GM18909 (cell line): ENCODE data around the gene OR10D3.
A peak's percentile ranks its signal among the peaks of the same experiment; 100 is the strongest.
"Not testable (repeated sequence)": the region's sequence is repeated elsewhere in the genome, so short reads cannot be mapped to it uniquely, and the experiment has no call there.

Experiments
- ATAC-seq: cut with Tn5 transposase; IDR thresholded peaks from one replicate; pipeline ENCODE4 v1.9.1; 2021; ENCODE audit warnings: mild to moderate bottlenecking; ENCODE audit not compliant: unreplicated experiment, poor library complexity

OR10D3 gene, protein sequence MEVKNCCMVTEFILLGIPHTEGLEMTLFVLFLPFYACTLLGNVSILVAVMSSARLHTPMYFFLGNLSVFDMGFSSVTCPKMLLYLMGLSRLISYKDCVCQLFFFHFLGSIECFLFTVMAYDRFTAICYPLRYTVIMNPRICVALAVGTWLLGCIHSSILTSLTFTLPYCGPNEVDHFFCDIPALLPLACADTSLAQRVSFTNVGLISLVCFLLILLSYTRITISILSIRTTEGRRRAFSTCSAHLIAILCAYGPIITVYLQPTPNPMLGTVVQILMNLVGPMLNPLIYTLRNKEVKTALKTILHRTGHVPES

DNA sequence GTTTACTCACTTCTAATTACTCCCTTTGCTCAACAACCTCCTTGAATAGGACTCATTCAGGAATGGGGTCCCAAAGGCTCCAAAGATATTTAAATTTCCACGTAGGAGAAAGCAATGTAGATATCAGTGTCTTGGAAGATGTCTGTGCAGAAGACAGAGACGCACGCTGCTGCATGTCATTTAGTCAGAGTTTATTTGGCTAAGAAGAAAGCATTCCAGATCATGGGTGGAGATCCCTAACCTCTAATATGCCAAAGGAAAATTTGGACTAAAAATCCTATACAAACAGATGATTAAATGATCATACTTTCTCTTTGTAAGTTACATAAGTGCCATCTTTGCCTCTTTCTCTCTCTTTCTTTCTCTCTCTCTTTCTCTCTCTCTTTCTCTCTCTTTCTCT, at the start of gene OR10D3:
Gene OR10D3 (plus strand): TSS at position 278 of the 400 bp plus-strand sequence. CDS start 1,925 bp downstream, outside the sequence.
- no peak for ATAC-seq

DNA sequence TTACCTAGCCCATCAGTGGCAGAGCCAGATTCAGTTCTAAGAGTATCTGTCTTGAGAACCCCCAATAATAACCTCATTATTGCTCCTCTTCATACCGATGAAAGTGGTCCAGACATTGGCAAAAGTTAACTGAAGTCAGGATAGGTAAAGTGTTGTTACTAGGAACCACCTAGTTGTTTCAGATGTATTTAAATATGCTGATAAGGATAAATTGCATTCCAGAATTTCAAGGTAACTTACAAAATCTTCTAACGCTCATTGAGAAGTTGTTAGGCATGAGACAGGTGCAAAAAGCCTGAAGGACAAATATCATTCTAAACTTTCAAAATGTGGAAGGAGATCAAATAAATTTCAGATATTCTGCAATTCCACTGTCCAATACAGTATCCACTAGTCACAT, 40.1 kb upstream of the OR10D3 start:
- no peak for ATAC-seq

DNA sequence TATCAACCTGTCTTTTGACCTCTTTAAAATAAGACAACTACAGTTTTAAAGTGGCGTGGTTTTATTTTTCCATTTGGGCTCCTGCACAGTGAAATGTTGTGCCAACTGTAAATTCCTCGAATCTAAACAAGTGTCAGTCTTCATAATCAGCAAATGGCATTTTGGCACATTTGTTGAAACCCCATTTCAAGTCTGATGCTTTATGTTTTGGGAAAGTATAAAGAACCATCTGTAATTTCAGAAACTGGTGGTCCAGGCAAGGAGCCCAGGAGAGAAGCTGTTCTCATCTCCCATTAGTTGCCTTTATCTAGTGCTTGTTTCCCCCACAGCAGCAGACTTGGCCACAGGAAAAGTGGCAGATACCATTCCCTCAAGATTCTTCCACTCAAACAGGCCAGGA, 35.2 kb upstream of the OR10D3 start:
- no peak for ATAC-seq

DNA sequence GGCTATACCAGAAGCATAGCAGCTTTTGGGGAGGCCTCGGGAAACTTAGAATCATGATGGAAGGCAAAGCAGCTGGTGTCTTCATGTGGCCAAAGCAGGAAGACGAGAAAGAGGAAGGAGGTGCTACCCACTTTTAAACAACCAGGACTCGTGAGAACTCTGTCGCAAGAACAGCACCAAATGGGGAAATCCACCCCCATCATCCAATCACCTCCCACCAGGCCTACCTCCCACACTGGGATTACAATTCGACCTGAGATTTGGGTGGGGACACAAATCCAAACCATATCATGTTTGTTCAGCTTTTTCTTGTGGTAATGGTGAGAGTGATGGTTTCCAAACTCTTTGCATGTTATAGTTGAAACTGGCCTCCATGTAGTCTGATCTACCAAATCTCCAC, 32.5 kb upstream of the OR10D3 start:
- no peak for ATAC-seq

DNA sequence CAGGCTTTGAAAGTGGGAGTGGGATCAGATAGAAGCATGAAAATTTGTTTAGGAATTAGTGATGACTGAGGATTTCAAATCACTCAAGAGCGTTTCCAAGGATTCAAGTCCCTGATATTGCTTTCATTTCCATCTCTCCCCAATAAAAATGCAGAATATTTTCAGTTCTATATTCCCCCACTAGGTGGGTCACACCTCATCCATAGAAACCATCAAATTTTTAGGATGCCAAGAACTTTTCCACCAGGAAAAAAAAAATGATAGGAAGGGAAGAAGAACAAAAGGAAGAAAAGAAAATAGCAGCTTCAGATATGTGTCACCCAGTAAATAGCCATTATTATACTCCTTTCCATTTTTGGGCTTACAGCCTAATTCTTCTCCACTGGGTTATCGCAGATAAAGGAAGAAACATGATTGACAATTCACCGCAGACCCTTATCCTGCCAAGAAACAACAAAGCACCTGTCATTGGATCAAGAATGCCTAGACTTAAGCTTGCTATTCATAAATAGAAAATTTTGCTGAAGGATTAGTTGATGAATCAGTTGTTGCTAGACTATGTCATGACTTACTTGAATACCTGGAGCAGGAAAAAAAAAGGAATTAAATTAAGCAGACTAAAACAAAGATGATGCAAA, 30.3 kb upstream of the OR10D3 start:
- ATAC-seq, result no peak

DNA sequence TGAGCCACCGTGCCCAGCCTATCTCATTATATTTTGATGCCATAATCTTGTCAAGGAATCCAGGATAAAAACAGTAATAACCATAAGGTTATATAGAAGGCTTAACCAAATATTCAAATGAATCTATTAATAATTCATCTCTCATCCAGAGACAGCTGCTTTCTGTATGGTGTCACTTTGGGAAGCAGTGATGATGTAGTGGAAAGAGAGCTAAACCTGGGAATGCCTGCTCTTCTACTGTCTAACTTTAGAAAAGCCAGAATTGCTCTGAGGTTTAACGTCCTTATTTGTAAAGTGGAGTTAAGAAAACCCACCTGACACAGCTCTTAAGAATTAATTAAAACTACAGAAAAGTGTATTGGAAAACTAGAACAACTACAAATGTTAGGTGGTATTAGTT, 29.3 kb upstream of the OR10D3 start:
- no peak for ATAC-seq

DNA sequence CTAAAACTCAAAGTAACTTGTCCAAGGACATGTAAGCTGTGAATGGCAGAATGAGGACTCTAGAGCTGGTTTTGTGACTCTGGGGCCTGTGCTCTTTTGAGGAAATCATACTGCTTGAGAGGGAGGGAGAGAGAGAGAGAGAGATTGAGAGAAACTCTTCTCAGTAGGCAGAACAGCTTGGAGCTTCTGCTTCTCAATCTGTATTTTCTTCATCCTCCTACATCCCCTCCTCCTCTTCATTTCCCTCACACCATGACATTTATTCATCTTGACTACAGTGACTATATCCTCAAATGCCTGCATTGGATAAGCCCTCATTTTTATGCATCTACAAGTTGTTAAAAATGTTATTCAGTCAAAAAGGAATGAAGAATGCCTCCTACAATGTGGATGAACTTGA, 23.7 kb upstream of the OR10D3 start:
- ATAC-seq, result no peak

DNA sequence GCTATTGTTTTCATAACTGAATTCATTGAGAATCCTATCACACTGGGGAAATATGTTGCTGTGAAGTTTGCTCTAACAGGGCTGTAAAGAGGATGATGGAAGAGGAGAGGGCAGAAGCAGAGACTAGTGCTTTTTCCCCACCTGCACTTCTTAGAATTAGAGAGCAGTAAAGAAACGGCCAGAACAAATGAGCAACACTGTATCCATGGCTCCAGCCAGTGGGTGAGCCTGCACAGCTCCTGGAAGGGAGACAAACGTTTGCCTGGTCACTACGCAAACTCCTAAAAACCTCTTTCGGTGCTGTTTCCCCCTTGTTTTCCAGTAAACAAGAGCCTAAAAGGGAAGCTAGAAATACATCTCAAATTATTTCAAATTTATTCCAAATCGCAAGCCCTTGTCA, 22.2 kb upstream of the OR10D3 start:
- no peak for ATAC-seq

DNA sequence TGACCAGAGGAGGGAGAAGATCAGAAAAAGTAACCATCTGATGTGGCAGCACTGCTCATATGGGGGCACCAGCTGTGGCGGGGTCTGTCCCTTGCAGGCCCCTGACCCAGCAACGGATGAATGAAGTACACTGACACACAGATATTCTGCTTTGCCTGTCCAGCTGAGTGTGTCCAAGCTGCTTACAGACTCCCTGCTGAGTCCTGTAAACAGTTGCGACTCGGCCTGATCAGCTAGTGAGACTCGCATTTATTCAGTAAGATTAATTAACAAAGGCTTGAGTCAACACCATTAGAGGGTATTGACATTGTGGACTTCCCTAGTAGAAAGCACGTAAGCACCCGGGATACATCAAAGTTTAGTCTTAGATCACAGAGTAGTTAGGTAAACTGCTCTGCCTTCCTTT, 15.3 kb upstream of the OR10D3 start:
- ATAC-seq, result no peak

DNA sequence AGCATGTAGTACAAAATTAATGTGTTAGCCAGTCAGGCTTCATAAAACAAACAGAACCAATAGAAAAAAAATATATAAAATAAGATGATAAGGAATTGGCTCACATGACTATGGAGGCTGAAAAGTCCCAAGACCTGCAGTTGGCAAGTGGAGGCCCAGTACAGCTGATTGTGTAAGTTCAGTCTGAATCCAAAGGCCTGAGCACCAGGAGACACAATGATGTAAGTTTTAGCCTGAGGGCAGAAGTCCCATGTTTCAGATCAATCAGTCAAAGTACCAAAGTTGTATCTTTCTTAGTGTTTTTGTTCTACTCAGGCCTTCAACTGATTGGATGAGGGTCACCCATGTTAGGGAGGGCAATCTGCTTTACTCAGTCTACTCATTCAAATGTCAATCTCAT, 14.3 kb upstream of the OR10D3 start:
- ATAC-seq, result no peak

DNA sequence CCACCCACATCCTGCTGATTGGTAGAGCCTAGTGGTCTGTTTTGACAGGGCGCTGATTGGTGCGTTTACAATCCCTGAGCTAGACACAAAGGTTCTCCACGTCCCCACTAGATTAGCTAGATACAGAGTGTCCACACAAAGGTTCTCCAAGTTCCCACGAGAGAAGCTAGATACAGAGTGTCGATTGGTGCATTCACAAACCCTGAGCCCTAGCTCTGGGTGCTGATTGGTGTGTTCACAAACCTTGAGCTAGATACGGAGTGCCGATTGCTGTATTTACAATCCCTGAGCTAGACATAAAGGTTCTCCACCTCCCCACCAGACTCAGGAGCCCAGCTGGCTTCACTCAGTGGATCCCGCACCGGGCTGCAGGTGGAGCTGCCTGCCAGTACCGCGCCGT, 12.8 kb upstream of the OR10D3 start:
- ATAC-seq, result not testable (repeated sequence)

DNA sequence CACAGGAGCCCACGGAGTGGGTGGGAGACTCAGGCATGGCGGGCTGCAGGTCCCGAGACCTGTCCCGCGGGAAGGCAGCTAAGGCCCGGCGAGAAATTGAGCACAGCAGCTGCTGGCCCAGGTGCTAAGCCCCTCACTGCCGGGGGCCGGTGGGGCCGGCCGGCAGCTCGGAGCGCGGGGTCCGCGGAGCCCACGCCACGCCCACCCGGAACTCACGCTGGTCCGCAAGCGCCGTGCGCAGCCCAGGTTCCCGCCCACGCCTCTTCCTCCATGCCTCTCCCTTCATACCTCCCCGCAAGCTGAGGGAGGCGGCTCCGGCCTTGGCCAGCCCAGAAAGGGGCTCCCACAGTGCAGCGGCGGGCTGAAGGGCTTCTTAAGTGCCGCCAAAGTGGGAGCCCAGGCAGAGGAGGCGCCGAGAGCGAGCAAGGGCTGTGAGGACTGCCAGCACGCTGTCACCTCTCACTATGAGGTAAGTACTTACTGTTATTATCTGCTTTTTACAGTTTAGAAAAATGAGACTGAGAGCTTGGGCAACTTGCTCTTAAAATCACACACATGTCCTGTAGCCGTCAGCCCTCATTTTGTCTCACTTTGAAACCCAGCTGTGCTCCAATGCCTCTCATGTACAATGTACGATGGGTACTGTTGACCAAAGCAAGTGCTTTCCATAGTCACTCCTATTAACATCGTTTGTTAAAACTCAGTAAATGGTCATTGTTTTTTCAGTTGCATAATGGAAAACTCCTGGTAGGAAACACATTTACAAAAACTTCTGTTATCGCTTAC, 12.2 kb upstream of the OR10D3 start:
- no peak for ATAC-seq

DNA sequence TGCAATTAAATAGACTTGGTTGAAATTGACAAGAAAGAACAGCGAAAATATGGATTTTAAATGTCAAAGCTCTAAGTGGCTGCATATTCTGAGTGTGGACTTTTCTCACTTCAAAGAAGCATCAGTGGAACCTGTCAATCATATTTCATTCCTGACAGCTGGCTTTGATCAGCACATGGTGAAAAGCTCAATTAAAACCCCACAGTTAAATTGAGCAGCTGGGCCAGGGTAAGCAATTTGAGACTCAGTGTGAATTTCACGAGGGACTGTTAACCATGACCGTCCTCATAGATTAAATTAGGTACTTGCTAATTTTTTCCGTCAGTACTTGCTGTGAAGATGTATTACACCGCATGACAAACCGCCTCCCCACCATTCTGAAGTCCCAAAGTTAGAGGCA, 11.0 kb upstream of the OR10D3 start:
- no peak for ATAC-seq

DNA sequence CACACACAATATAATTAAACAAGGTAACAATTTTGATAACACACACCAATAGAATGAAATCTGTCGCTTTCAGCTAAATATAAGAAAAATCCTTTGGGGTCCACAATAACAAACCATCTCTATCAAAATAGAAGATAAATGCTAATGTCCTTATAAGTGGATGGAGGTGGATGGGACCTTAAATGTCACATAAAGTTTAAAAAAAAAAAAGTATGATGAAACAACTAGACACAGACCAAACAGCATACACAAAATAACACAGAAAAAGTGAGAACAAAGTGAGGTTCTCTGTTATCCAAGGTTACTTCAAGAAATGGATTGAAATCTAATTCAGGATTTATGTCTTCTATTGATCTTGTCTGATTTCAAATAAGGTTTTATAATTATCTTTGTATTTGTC, 10.5 kb upstream of the OR10D3 start:
- ATAC-seq, result no peak

DNA sequence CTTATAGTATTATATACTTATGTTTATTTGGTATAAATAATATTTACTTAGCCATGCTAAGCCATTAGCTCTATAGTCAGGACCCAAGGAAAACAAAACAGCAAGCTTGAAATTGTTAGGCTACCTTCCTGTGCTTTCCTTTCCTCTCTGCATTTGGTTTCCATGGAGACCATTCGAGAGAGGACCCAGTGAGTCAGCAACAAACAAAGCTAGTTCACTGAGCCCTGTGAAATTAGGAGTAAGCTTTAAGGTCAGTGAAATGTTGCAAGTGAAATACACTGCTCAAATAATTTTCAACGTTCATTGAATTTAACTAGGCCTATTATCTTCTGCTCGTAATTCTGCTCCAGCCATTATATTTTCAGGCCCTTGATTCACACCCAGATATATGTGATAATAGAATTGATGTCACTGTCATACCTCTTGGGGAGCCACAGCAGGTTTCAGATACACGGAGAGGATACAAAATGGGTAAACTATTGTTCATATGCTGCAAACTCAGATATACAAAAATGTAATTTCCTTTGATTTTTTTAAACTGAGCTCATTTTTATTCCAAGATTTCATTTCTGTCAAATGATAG, 9.1 kb upstream of the OR10D3 start:
- ATAC-seq, result no peak

DNA sequence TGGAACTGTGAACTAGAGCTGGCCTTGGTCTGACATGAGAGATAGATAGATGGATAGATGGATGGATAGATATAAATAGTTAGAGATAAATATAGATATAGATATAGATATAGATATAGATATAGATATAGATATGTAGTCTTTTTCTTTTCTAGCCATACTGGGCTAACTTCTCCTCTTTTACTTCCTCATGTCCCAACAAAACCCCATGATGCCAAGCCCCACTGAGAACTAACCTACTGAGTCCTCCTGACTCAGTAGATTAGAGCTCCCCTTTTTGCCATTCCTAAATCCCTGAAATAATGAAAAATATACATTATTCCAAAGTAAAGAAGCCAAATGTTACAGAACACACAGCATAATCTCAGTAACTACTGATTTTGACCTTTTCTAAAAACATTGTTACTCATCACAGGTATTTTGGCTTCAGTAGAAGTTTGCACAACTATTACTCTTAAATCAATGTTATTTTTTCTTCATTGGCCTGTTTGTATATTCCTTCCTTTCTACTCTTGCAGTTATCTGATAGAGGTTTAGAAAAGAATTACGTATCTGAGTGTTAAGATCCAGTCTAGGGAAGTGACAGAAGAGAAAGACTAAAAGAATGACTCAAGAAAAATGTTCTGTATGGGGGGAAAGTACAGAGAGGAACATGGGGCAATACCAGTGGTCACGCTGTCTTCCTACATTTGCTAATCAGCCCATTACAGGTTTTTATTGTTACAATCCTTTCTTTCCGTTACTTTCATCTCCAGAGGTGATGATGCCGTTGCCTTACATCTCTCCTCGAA, 6.0 kb upstream of the OR10D3 start:
- ATAC-seq, result no peak

DNA sequence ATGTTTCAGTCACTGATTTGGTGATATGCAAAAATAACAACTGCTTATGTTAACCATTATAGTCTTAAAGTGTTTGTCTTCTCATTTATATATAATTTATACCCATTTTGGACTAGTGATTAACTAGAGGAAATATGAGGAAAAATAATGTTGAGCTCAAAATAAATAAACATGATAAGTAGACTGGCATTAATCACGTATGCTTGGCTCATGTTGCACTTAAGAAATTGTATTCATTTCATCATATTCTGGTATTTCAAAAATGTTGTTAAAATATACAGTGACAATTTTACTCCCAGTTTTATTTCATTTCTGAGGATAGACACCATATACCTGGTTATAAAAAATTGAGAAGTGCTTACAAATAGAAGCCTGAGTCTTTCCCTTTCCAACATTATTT, 3.8 kb upstream of the OR10D3 start:
- ATAC-seq, result no peak

DNA sequence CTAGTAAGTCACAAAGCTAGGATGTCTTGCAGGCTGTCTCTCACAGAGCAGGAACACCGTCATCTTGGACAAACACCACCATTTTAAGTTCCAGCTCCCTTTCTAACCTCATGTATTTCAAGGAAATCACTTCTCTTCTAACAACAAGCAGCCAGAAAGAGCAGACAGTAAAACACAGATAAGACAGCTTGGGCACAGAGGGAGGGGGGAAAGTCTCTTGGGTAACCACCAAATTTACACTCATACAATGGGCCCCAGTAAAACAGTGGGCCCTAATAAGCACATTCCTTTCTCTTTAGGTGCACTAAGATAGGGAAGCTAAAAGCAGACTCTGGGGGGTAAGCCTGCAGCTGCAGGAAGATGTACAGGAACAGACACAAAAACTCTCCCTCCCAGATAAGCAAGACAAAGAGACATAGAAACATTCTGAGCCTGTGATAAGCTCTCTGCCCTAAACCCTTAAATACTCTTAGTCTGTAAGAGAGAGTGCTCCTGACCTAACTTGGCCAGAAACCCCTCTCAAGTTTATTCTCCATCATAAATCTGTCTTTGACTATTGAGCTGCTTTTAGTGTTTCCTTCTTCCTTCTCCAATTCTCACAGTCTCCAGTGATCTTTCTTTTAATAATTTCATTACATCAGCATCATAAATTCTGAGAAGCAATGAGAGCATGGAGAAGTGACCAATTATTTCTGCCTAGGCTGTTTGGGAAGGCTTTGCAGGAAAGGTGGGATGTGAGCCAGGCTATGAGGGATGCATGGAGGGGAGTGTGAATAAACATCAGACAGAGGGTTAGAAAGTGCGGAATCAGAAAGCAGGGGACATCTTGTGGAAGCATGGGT, 7.4 kb downstream of the OR10D3 start:
- no peak for ATAC-seq

DNA sequence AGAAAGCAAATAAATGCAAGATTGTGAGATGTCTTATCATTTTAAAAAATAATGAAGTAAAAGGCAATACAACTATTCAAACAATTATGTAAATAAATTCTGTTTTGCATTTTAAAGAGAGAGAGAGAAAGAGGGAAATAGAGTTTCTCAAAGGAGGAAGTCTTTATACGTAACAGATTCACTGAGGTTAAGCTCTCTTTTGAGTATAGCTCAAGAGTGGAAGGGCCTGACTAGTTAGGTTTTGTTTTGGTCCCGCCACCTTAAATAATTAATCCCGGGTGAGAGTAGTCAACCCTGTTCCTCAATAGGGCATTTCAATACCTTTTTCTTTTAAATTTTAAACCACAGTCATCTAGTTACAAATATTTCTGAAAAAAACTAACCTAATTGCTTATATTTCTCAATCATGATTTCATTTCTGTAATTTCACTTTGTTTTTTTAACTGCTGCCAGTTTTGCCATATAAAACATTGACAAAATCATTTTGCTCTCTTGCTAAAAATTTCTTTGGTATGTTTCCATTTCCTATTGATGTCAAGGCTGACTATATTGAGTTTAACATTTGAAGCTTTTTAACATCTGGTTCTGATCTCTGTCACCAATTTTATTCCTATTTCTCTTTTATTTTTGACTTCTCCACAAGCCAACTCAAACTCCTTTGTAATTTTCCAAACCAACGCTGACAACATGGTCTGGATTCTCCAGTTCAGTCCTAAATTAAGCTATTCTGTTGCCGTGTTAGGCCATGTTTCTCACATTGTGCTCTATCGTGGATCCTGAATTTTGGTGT, 10.3 kb downstream of the OR10D3 start:
- peak; percentile 83 for ATAC-seq
